Testis (tissue), 2 donors: ENCODE measurements around the gene UBE2H.

Experiments
- CTCF ChIP-seq, 3 experiments: fragments of 450-650 bp in 2 of 3; fragments of 200-600 bp in 1 of 3; sonication (generic) in 1 of 3; IDR thresholded peaks; one replicate each; pipeline ENCODE4 v1.5.1; 2016 to 2019; ENCODE audit warnings: antibody characterized with exemption in 3 of 3, mild to moderate bottlenecking in 2 of 3, moderate library complexity in 1 of 3
- POLR2A ChIP-seq: fragments of 450-650 bp; IDR thresholded peaks from one replicate; pipeline ENCODE4 v1.6.1; 2017; ENCODE audit warnings: antibody characterized with exemption, mild to moderate bottlenecking, moderate library complexity

- TF ChIP-seq POLR2A (no peak), CTCF (IDR thresholded peaks at IDR 0.05) (no peak)
Observed at GRCh38 chr7:129907122-129907736, 45.5 kb downstream of the UBE2H start.
